ENCODE data around the gene DNAAF2.
A peak's percentile ranks its signal among the peaks of the same experiment; 100 is the strongest.

DNAAF2 gene

GRCh38 chr14:49654511-49654910 is 19.5 kb upstream of the DNAAF2 start:
- no peak overlapping the region for H3K4me2 ChIP-seq (ENCODE audit: low read length)
- H3K27me3 ChIP-seq (ENCODE audit: control insufficient read depth, low read length) = no peaks in the 10 kb centered on the region
- H3F3A ChIP-seq (ENCODE audit: control insufficient read depth, insufficient read depth) = peaks cover 8% of the 10 kb centered on the region
- peaks cover 49% of the 10 kb centered on the region for H3K36me3 ChIP-seq (ENCODE audit: control insufficient read depth, low read length)
- no peaks in the 10 kb centered on the region for H4K20me1 ChIP-seq (ENCODE audit: control insufficient read depth, insufficient read depth, low read depth, low read length)
- no peaks in the 10 kb centered on the region for H3K9me3 ChIP-seq (ENCODE audit: control insufficient read depth, insufficient read depth, low read length)
- H3K9me2 ChIP-seq (replicated peaks; ENCODE audit: control insufficient read depth, low read length) = no peaks in the 10 kb centered on the region
- no peak overlapping the region for H3K4me3 ChIP-seq (ENCODE audit: low read length)
- H3K79me2 ChIP-seq (ENCODE audit: control insufficient read depth, low read length) = peaks cover 3% of the 10 kb centered on the region
- TF ChIP-seq CTCF (IDR thresholded peaks at IDR 0.05; ENCODE audit: low read depth, low read length, poor library complexity, severe bottlenecking) (no peak), EZH2phosphoT487 (IDR thresholded peaks at IDR 0.05; ENCODE audit: borderline replicate concordance, low read length) (no peak)
- no peaks in the 10 kb centered on the region for H3K4me1 ChIP-seq (ENCODE audit: control insufficient read depth, low read length)
- no peak overlapping the region for H3K27ac ChIP-seq (ENCODE audit: low read depth, low read length)

GRCh38 chr14:49653508-49653907 is 18.5 kb upstream of the DNAAF2 start:
- H3K27ac ChIP-seq (ENCODE audit: low read depth, low read length) = no peak overlapping the region
- H3K9me2 ChIP-seq (replicated peaks; ENCODE audit: control insufficient read depth, low read length) = no peaks in the 10 kb centered on the region
- no peak overlapping the region for H3K4me2 ChIP-seq (ENCODE audit: low read length)
- H4K20me1 ChIP-seq (ENCODE audit: control insufficient read depth, insufficient read depth, low read depth, low read length) = no peaks in the 10 kb centered on the region
- peaks cover 4% of the 10 kb centered on the region for H3K79me2 ChIP-seq (ENCODE audit: control insufficient read depth, low read length)
- H3K27me3 ChIP-seq (ENCODE audit: control insufficient read depth, low read length) = no peaks in the 10 kb centered on the region
- no peak overlapping the region for H3K4me3 ChIP-seq (ENCODE audit: low read length)
- TF ChIP-seq CTCF (IDR thresholded peaks at IDR 0.05; ENCODE audit: low read depth, low read length, poor library complexity, severe bottlenecking) (no peak), EZH2phosphoT487 (IDR thresholded peaks at IDR 0.05; ENCODE audit: borderline replicate concordance, low read length) (no peak)
- H3F3A ChIP-seq (ENCODE audit: control insufficient read depth, insufficient read depth) = peaks cover 9% of the 10 kb centered on the region
- no peaks in the 10 kb centered on the region for H3K9me3 ChIP-seq (ENCODE audit: control insufficient read depth, insufficient read depth, low read length)
- H3K36me3 ChIP-seq (ENCODE audit: control insufficient read depth, low read length) = peaks cover 48% of the 10 kb centered on the region
- no peaks in the 10 kb centered on the region for H3K4me1 ChIP-seq (ENCODE audit: control insufficient read depth, low read length)

GRCh38 chr14:49642163-49642562 is 7.1 kb upstream of the DNAAF2 start:
- peaks cover 31% of the 10 kb centered on the region for H3F3A ChIP-seq (ENCODE audit: control insufficient read depth, insufficient read depth)
- H3K4me2 ChIP-seq (ENCODE audit: low read length) = peak overlapping the region; percentile 2; the same call in 1 of the 2 replicates
- no peak for TF ChIP-seq EZH2phosphoT487 (IDR thresholded peaks at IDR 0.05; ENCODE audit: borderline replicate concordance, low read length)
- no peak for TF ChIP-seq CTCF (IDR thresholded peaks at IDR 0.05; ENCODE audit: low read depth, low read length, poor library complexity, severe bottlenecking)
- no peaks in the 10 kb centered on the region for H3K27me3 ChIP-seq (ENCODE audit: control insufficient read depth, low read length)
- H3K27ac ChIP-seq (ENCODE audit: low read depth, low read length) = no peak overlapping the region
- peaks cover 76% of the 10 kb centered on the region for H3K79me2 ChIP-seq (ENCODE audit: control insufficient read depth, low read length)
- peaks cover 18% of the 10 kb centered on the region for H3K4me1 ChIP-seq (ENCODE audit: control insufficient read depth, low read length)
- peaks cover 73% of the 10 kb centered on the region for H3K36me3 ChIP-seq (ENCODE audit: control insufficient read depth, low read length)
- H3K9me2 ChIP-seq (replicated peaks; ENCODE audit: control insufficient read depth, low read length) = no peaks in the 10 kb centered on the region
- no peak overlapping the region for H3K4me3 ChIP-seq (ENCODE audit: low read length)
- H4K20me1 ChIP-seq (ENCODE audit: control insufficient read depth, insufficient read depth, low read depth, low read length) = no peaks in the 10 kb centered on the region
- no peaks in the 10 kb centered on the region for H3K9me3 ChIP-seq (ENCODE audit: control insufficient read depth, insufficient read depth, low read length)
